ENCODE results near the gene MRAS.

Gene MRAS

DNA sequence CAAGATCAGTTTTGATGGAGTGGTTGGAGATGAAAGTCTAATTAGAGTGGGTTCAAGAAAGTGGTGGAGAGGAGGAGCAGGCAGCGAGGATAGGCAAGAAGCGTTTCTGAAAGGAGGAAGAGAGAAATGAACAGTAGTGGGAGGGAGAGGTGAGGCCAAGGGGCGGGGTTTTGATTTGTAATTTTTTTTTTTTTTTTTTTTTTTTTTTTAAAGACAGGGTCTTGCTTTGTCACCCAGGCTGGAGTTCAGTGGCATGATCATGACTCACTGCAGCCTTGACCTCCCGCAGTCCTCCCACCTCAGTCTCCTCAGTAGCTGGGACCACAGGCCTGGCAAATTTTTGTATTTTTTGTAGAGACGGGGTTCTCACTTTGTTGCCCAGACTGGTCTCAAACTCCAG lies 36.6 kb downstream of the MRAS start:
- Histone ChIP-seq H4K20me1 (ENCODE audit: control insufficient read depth, insufficient read depth, low read depth, low read length) (no peaks in the 10 kb centered on the region), H3K27ac (ENCODE audit: low read depth, low read length) (no peak overlapping the region), H3F3A (ENCODE audit: control insufficient read depth, insufficient read depth) (no peaks in the 10 kb centered on the region), H3K27me3 (ENCODE audit: control insufficient read depth, low read length) (peaks cover 9% of the 10 kb centered on the region), H3K4me1 (ENCODE audit: control insufficient read depth, low read length) (no peaks in the 10 kb centered on the region), H3K9me2 (replicated peaks; ENCODE audit: control insufficient read depth, low read length) (no peaks in the 10 kb centered on the region), H3K36me3 (ENCODE audit: control insufficient read depth, low read length) (no peaks in the 10 kb centered on the region), H3K4me2 (ENCODE audit: low read length) (no peak overlapping the region), H3K4me3 (ENCODE audit: low read length) (no peak overlapping the region), H3K79me2 (ENCODE audit: control insufficient read depth, low read length) (no peaks in the 10 kb centered on the region), H3K9me3 (ENCODE audit: control insufficient read depth, insufficient read depth, low read length) (no peaks in the 10 kb centered on the region)
- no peak for TF ChIP-seq EZH2phosphoT487 (IDR thresholded peaks at IDR 0.05; ENCODE audit: borderline replicate concordance, low read length)
- TF ChIP-seq, protein P1, sequence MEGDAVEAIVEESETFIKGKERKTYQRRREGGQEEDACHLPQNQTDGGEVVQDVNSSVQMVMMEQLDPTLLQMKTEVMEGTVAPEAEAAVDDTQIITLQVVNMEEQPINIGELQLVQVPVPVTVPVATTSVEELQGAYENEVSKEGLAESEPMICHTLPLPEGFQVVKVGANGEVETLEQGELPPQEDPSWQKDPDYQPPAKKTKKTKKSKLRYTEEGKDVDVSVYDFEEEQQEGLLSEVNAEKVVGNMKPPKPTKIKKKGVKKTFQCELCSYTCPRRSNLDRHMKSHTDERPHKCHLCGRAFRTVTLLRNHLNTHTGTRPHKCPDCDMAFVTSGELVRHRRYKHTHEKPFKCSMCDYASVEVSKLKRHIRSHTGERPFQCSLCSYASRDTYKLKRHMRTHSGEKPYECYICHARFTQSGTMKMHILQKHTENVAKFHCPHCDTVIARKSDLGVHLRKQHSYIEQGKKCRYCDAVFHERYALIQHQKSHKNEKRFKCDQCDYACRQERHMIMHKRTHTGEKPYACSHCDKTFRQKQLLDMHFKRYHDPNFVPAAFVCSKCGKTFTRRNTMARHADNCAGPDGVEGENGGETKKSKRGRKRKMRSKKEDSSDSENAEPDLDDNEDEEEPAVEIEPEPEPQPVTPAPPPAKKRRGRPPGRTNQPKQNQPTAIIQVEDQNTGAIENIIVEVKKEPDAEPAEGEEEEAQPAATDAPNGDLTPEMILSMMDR (IDR thresholded peaks at IDR 0.05; ENCODE audit: low read depth, low read length, poor library complexity, severe bottlenecking) = no peak

DNA sequence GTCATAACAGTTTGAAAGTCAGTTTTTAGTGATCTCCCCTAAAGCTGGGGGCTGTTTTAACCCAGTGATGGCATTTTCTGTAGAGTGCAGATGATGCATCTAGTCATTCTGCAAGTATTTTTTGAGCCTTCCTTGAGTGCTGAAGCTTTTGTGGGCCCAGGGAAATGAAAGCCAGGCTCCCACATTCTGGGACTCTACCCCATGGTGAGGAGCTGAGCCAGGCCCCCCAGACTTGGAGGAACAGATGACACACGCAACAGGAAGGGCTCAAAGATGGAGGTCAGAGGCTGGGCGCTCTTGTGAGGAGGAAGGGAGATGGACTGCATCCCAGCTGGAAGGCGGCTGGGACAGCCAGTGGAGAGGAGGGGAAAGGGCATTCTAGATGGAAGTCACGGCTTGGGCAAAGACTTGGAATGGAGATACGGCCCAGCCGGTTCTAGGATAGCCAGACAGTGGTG lies 40.8 kb downstream of the MRAS start:
- Histone ChIP-seq H3K4me2 (ENCODE audit: low read length) (no peak overlapping the region), H3K4me3 (ENCODE audit: low read length) (no peak overlapping the region), H3K79me2 (ENCODE audit: control insufficient read depth, low read length) (no peaks in the 10 kb centered on the region), H3K4me1 (ENCODE audit: control insufficient read depth, low read length) (no peaks in the 10 kb centered on the region), H3F3A (ENCODE audit: control insufficient read depth, insufficient read depth) (no peaks in the 10 kb centered on the region), H3K36me3 (ENCODE audit: control insufficient read depth, low read length) (no peaks in the 10 kb centered on the region), H3K27me3 (ENCODE audit: control insufficient read depth, low read length) (peaks cover 4% of the 10 kb centered on the region), H3K9me3 (ENCODE audit: control insufficient read depth, insufficient read depth, low read length) (no peaks in the 10 kb centered on the region), H3K9me2 (replicated peaks; ENCODE audit: control insufficient read depth, low read length) (no peaks in the 10 kb centered on the region), H4K20me1 (ENCODE audit: control insufficient read depth, insufficient read depth, low read depth, low read length) (no peaks in the 10 kb centered on the region), H3K27ac (ENCODE audit: low read depth, low read length) (no peak overlapping the region)
- TF ChIP-seq, protein P1 (IDR thresholded peaks at IDR 0.05; ENCODE audit: low read depth, low read length, poor library complexity, severe bottlenecking) = no peak
- no peak for TF ChIP-seq EZH2phosphoT487 (IDR thresholded peaks at IDR 0.05; ENCODE audit: borderline replicate concordance, low read length)

DNA sequence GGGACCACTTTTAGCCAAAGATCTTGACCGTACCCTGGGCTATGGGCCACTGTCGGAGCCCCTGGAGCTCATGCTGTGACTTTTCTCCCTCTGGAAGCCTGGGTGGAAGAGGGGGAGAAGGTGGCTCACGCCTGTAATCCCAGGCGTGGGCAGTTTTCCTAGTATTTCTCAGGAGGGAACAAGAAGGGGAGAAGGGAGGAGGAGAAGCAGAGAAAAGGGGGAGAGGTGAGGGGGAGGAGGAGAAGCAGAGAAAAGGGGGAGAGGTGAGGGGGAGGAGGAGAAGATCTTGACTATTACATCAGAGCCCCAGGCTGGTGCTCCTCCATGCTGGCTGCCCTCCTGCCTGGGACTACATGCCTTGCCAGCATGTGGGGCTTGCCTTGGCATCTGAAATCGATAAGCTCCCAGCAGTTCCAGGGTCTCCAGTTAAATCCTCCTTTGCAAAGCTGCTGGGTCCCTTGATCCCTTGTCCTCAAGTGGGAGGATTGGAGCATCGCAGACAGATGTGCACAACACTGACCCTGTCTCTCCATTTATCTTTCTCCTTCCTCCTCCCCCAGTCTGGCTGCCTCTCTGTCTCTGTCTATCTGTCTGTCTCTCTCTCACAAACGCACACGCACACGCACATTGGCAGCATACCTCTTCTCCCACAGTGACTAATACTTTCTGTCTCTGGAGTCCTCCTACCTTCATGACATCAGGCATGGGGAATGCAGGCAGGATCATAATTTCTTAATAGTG lies 41.6 kb downstream of the MRAS start:
- Histone ChIP-seq H3K4me3 (ENCODE audit: low read length) (no peak overlapping the region), H3K4me2 (ENCODE audit: low read length) (no peak overlapping the region), H4K20me1 (ENCODE audit: control insufficient read depth, insufficient read depth, low read depth, low read length) (no peaks in the 10 kb centered on the region), H3F3A (ENCODE audit: control insufficient read depth, insufficient read depth) (no peaks in the 10 kb centered on the region), H3K36me3 (ENCODE audit: control insufficient read depth, low read length) (no peaks in the 10 kb centered on the region), H3K9me3 (ENCODE audit: control insufficient read depth, insufficient read depth, low read length) (no peaks in the 10 kb centered on the region), H3K4me1 (ENCODE audit: control insufficient read depth, low read length) (no peaks in the 10 kb centered on the region), H3K27ac (ENCODE audit: low read depth, low read length) (no peak overlapping the region), H3K79me2 (ENCODE audit: control insufficient read depth, low read length) (no peaks in the 10 kb centered on the region), H3K27me3 (ENCODE audit: control insufficient read depth, low read length) (no peaks in the 10 kb centered on the region; the same call in 1 of the 2 replicates), H3K9me2 (replicated peaks; ENCODE audit: control insufficient read depth, low read length) (no peaks in the 10 kb centered on the region)
- TF ChIP-seq, protein P1 (IDR thresholded peaks at IDR 0.05; ENCODE audit: low read depth, low read length, poor library complexity, severe bottlenecking) = no peak
- no peak for TF ChIP-seq EZH2phosphoT487 (IDR thresholded peaks at IDR 0.05; ENCODE audit: borderline replicate concordance, low read length)
